HG03139 (cell line): ENCODE results near the gene FAM184B.

Source experiments
- ATAC-seq: cut with Tn5 transposase; IDR thresholded peaks from one replicate; pipeline ENCODE4 v1.9.1; 2021; ENCODE audit not compliant: unreplicated experiment

The FAM184B gene

GRCh38 chr4:17639136-17639535 is 142.3 kb downstream of the FAM184B start:
- no peak for ATAC-seq

DNA sequence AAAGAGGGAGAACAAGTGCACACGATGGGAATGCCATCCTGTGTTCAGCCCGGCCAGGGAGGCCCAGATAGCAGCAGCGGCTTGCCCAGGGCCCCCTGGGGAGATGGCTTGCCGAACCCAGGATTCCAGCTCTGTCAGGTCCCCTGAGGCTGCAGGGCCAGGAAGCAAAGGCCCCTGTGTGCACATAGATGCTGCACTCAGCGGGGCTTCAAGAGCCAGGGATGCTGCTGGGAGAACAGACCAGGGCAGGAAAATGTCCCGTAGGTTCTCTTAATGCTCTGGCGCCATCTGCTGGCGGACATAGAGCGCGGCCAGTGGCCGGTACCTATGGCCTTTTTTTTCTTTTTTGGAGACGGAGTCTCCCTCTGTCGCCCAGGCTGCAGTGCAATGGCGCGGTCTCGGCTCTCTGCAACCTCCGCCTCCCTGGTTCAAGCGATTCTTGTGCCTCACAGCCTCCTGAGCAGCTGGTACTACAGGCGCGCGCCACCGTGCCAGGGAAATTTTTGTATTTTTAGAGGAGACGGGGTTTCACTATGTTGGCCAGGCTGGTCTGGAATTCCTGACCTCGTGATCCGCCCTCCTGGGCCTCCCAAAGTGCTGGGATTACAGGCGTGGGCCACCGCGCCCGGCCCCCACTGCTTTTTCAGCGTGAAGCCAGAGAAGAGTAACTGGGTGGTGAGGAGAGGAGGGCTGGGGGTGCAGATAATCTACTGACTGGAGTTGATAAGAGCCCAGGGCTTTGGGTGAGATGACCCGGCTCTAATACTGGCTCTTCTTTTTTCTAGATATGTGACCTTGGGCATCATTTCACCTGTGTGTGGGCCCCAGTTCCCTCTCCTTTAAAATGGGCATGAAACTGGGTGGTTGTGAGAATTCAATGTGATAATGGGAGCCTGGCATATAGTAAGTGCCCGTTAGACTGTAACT is 144.5 kb downstream of the FAM184B start:
- peak; percentile 79 for ATAC-seq

DNA sequence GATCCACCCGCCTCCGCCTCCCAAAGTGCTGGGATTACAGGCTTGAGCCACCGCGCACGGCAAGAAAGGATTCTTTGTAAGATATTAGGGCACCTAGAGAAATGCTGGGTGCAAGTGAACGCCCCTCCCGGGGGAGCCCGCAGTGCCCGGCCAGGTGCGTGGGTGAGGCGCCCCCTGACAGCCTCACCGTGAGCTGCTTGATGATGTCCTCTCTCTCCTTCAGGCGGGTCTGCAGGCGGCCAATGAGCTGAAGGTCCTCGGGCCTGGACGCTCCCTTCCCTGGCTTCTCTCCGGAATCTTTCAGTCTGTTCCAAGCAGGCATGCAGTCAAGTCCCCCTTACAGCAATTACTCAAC is 145.1 kb downstream of the FAM184B start:
- no peak for ATAC-seq

- no peak for ATAC-seq
These were observed 146.4 kb downstream of the FAM184B start for GRCh38 chr4:17635056-17635455.

- no peak for ATAC-seq
These were observed 147.8 kb downstream of the FAM184B start for GRCh38 chr4:17633600-17633999.

DNA sequence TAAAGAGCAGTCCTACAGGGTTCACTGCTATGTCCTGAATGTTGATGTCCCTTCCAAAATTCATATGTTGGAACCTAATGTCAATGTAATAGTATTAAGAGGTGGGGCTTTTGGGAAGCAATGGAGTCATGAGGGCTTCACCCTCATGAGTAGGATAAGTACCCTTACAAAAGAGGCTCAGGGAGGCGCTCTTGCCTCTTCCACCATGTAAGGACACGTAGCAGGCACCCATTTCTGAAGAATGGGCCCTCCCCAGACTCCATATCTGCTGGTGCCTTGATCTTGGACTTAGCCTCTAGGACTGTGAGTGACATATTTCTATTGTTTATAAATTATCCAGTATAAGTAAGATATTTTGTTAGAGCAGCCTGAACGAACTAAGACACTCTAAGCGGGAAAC is 151.2 kb downstream of the FAM184B start:
- no peak for ATAC-seq

- ATAC-seq, result no peak
These were observed 156.6 kb downstream of the FAM184B start for GRCh38 chr4:17624821-17625220.

GRCh38 chr4:17623451-17624001 is 157.9 kb downstream of the FAM184B start:
- no peak for ATAC-seq

DNA sequence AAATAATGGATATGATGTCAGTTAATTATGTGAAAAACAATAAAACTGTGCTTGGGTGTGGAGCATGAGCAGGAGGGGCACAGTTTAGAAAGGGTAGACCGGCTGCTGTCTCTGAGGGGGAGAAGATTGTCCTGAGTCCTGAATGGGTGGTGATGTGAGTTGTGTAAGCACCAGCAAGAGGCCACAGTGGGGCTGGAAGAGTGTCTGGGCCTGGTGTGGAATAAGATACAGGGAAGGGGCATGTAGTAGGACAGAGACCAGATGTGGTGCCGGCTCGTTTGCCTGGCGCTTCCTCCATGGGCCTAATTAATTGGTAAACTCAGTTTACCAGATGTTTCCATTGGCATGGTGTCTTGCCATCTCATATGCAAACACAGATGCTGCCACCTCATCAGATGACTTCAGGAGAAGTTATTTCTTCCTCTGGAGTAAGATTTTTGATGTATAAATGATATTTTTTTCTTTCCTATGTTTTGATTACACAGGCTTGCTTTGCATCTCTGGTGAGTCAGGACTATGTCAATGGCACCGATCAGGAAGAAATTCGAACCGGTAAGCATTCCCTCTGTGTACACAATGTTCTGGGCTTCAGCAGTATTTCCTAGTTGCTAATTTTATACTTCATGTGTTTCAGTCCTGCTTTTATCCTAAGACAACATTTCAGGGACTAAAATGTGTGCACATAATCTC is 161.9 kb downstream of the FAM184B start:
- ATAC-seq, result no peak

DNA sequence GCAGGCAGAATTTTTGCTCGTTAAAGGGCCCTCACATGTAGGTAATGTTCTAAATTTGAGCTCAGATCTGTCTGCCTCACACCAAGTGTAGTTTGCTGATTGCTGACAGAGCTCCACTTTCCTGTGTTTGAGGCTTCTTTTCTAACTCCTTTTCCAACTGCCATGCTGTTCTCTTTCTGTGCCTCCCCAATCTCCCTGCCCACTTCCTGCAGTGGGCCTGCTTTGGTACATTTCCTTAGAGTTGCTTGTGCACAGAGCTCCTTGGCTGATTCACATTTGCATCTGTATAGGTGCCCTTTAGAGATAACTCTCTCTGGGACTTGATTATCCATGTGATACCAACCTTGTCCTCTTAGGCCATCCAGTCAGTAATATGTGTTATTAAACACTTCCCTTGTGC is 162.5 kb downstream of the FAM184B start:
- no peak for ATAC-seq

DNA sequence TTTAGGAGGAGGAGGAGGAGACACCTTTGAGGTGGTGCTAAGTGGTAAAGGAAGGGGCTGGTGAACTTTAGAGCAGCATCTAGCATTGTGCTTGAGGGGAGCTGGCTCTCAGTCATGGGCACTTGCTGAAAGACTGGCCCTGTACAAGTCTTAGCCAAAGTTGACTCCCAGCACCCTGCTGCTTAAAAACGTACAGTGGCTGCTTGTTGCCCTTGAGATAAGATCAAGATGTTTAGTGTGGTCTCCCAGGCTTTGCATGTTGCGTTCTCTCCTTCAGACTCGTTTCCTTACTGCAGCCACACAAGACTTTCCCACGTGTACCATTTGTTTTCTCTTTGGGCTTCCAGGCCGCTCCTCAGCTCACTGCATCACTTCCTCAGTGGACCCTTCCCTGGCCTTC is 165.1 kb downstream of the FAM184B start:
- ATAC-seq, result no peak

DNA sequence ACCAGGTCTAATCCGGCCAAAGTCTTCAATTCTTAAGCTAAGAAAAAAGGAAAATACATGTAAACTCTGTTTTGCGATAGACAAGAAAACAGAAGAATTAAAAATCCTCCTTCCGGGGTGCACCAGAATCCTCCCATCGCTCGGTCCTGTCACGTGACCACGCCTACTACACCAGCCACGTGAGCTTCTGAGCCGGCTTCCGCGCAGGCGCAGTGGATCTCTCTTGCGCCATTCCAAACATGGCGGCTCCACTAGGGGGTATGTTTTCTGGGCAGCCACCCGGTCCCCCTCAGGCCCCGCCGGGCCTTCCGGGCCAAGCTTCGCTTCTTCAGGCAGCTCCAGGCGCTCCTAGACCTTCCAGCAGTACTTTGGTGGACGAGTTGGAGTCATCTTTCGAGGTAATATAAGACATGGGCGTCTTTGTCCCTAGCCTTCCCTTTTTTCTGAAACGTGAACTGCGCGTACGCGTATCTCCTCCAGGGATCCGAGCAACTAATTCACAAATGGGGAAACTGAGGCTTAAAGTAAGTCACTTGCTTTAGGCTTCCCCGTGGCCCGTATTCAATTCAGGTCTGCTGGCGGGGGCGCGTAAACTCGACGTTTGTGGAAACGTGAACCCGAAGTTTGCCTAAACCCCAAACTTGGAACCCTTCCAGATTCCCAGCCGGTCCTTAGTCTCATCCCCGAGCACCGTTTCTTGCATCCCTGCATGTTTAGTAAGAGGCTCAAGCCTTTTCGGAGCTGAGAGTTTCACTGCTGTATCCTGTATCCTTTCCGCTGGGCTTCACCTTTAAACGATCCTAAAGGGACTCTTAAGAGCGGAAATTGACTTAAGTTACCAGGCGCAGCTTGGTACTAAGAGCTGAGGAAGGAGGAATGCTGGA is 166.8 kb downstream of the FAM184B start, which contains the start of gene MED28:
TSS of gene MED28 (plus strand) at position 226 of the 884 bp plus-strand sequence. CDS start at position 240, 14 bp downstream.
- ATAC-seq, result peak; percentile 96

DNA sequence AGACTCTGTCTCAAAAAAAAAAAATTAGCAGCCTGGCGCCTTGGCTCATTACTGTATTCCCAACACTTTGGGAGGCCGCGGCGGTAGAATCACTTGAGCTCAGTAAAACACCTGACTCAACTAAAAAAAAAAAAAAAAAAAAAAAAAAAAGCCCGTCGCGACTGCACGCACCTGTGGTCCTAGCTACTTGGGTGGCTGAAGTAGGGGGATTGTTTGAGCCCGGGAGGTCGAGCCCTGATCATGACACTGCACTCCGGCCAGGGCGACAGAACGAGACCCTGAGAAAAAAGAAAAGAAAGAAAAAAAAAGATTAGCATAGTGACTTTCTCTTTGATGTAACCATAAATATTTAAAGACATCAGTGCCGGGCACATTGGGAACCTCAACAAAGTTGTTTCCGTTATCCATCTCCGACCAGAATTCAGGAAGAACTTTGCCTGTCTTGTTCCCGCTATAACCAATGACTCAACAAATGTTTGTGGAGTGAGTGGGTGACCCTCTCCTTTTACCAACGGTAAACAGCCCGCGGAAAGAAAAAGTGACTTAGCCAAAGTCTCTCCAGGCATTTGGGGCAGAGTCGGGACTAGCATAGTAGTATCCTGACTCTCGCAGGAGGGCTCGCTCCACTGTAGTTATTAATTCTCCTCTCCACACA is 167.5 kb downstream of the FAM184B start:
- ATAC-seq, result peak; percentile 44

DNA sequence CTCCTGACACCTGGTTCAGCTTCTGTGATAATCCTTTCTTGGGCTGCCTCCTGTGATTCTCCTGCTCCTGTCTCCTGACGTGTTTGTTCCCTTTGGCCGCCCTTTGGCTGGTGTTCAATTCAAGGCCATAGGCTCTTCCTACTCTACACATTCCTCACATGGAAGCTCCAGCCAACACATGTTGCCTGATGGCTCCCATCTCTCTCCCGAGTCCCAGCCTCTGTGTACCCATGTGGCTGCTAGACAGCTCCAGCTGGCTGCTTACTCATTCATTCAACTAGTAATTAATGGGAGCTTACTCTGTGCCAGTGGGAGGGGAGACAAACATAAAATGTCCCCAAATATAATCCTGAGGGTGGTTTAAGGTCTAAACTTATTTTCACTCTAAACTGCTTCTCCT is 176.2 kb downstream of the FAM184B start:
- ATAC-seq, result no peak

GRCh38 chr4:17599826-17600225 is 181.6 kb downstream of the FAM184B start:
- no peak for ATAC-seq

- ATAC-seq, result no peak
These were observed 183.9 kb downstream of the FAM184B start for GRCh38 chr4:17597517-17597916.

DNA sequence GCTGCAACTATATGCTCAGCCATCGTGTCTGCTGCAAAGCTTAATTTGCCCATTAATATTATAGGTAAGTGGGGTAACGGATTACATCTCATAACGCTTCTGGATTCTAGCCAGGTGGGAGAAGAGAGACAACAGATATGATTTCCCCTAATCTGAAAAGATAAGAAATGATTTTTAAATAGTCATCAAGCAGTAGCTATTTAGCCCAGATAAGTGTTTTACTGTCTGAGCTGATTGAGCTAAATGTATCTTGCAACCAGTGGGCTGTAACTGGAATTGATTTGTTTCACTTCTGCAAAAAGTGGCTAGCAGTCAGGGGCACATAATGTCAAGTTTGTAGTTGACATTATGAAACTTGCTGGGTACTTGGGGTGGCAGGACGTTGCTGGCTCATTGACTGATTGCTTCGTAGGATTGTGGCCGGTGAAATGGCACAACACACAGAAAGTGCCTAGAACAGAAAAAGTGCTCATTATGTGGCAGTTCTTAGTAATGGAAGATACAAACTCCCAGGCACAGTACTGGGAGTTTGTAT is 185.9 kb downstream of the FAM184B start:
- ATAC-seq, result peak; percentile 77

DNA sequence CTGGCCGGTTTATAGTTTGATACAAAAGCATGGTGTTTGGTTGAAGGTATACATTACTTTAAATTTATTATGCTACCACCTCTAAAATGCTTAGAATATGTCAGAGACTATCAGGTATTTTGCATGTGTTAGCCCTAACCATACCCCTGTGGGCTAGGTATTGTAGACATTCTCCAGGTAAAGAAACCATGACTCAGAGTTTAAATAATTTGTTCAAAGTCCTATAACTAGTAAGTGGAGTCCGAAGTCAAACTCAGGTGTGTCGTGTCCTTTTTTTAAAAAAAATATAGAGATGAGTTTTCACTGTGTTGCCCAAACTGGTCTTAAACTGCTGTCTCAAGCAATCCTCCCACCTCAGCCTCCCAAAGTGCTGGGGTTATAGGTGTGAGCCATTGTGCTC is 192.1 kb downstream of the FAM184B start:
- no peak for ATAC-seq

DNA sequence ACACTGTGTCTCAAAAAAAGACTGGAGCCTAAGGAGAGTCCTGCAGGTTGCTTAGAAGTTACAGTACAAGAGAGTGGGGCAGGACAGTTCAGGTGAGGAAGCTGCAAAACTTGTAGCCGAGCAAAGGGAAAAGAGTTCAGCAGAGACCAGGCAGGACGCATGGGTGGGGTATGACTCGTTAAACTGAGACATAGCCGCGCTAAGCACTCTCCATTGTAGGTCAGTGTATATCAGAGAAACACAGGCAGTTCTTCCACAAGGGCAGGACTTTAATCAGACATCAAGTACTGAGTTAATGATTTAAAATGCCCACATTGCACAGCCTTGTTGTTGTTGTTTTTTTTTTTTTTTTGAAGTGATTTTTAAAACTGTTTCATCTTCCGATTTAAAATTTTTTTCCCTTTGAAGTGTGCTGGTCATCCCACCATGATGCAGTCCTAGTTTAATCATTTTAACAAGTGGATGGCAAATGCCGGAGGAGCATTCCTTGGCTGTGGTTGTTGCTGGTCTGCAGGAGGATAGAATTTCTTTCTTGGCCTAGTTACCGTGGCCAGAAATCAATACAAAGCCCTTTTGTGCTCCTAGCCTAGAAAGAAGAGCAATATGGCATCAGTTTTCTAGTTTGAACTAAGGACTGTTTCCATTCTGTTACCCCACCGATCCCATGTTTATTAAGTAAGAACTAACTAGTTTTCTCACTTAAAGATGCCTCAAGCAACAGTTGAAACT is 194.2 kb downstream of the FAM184B start:
- no peak for ATAC-seq
